Activated CD8-positive, alpha-beta memory T cell treated with anti-CD3 and anti-CD28 coated beads, Interleukin-2, amount 50 U/mL, for 1 hour (primary cell): ENCODE data around the gene CHDH.

Experiments used
- DNase-seq: peaks from one replicate; pipeline ENCODE4 v3.0.0-alpha.2; 2020; ENCODE audit errors: extremely low read depth

Gene CHDH

DNA sequence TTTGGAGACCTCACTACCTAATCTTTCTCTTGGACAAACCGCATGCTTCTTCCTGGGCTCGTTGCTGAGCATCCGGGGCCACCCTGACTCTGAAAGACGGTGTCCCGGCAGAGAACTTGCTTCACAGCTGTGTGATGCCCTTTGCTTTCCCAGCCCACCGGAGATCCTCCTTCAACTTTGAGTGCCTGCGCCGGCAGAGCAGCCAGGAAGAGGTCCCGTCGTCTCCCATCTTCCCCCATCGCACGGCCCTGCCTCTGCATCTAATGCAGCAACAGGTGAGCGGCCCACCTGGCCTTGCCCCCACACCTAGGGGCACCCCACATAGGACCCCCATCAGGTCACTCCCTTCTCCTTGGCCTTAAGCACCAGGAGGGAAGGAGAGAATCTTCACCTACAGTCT lies 37.7 kb downstream of the CHDH start:
- DNase-seq: no peak

DNA sequence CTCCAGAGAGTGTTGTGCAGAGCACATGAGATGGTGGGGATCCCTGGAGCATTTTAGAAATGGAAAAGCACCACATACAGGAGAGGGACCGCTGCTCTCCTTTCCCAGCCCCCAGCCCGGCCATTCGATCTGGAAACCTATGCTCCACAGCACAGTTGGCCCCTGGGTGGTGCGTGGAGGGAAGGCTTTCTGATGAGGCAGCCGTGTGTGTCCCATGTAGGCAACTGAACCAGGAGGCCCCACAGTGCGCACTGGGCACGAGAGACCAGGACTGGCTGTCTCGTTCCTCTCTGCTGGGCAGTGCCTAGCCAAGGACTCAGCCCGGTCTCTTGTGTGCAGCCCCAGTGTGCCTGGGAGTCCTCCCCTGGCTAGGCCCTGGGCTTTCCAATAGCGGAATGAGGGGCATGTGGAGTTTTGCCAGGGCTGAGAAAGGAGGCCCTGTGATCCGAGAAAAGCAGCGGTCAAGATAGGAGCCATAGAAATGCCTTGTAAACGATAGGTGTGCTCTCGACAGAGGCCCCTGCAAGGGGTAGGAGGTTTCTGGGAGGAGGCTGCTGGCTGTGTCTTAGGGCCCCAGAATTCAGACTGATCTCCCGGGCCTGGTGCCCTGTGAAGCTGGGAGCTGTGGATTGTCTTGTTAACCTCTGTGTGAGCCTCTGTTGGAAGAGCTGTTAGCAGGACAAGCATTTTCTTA lies 39.0 kb downstream of the CHDH start:
- DNase-seq: no peak

DNA sequence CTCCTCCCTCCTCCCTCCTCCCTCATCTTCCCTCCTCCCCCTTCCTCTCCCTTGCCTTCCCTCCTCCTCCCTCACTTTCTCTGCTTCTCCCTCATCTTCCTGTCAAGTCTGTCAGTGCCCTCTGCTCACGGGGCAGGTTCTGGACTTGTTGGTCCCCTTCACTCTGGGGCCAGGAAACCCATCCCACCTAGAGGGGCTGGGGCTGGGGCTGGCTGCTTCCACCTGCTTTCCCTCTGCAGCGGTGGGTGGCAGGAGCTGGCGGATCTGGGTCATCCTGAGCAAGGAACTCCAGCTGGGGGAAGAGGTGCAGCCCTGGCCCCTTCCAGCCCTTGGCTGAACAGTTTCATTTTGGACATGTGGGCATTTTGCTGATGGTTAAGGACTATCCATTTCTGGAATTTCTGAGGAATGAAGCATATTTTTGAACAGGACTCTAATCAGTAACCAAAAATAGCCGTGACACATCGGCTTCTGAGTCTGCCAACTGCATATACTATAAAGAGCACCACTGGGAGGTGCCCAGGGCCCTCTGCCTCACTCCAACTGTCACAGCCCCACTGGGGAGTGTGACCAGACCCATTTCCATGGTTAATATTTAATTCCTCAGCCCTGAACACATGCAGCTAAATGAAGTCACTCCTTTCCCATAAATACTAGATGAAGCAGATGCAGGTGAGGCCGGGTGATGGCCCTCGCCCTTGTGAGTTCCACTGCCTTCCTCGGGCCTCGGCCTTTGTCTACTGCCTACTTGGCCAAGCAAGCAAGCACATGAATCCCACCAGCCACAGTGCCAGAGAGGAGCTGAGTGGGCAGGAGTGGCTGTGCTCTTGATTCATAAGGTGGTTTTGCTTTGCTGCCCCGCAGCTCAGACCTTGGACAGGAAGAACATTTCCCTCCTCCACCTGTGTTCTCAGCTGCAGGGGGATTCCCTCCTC lies 39.8 kb downstream of the CHDH start:
- no peak for DNase-seq

DNA sequence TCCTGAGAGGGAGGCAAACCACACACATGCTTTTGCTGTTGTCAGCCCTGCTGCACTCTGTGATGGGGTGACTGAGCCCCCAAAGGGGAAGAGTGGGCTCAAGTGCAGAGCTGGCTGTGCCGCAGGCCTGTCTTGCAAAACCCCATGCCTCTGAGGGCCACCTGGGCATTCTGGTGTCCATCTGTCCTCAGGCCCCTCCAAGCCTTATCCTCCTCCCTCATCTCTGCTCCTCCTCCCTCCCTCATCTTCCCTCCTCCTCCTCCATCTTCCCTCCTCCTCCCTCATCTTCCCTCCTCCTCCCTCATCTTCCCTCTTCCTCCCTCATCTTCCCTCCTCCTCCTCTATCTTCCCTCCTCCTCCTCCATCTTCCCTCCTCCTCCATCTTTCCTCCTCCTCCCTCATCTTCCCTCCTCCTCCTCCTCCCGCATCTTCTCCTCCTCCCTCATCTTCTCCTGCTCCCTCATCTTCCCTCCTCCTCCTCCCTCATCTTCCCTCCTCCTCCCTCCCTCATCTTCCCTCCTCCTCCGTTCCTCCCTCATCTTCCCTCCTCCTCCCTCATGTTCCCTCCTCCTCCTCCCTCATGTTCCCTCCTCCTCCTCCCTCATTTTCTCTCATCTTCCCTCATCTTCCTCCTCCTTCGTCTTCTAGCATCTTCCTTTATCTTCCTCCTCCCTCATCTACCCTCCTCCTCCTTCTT lies 40.6 kb downstream of the CHDH start:
- DNase-seq: no peak

DNA sequence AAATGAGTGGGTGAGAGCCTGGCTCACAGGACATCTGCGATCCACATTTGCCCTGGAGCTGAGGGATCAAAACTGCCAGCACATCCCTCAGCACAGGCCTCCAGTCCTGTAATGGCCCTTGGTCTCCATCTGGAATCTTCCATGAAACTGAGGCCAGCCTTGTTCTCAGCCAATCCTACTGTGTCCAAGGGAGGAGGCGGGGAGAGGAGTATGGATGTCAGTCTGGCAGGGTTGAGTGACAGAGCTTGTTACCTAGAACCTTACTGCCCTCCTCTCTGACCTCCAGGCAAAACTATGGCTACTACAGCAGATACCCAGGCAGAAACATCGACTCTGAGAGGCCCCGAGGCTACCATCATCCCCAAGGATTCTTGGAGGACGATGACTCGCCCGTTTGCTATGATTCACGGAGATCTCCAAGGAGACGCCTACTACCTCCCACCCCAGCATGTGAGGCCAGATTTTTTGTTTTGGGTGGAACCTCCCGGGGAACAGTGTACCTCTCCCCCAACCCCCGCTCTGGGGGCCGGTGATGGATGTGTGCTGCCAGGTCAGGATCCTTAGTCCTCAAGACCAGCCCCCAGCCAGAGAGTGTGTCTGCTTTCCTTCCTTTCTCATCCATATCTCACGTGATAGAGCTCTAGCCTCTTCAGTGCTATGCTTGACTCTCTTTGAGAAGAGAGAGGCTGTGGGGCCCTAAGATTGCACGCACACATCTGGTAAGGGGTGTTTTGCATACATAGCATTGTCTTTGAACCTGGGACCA lies 41.3 kb downstream of the CHDH start:
- no peak for DNase-seq

DNA sequence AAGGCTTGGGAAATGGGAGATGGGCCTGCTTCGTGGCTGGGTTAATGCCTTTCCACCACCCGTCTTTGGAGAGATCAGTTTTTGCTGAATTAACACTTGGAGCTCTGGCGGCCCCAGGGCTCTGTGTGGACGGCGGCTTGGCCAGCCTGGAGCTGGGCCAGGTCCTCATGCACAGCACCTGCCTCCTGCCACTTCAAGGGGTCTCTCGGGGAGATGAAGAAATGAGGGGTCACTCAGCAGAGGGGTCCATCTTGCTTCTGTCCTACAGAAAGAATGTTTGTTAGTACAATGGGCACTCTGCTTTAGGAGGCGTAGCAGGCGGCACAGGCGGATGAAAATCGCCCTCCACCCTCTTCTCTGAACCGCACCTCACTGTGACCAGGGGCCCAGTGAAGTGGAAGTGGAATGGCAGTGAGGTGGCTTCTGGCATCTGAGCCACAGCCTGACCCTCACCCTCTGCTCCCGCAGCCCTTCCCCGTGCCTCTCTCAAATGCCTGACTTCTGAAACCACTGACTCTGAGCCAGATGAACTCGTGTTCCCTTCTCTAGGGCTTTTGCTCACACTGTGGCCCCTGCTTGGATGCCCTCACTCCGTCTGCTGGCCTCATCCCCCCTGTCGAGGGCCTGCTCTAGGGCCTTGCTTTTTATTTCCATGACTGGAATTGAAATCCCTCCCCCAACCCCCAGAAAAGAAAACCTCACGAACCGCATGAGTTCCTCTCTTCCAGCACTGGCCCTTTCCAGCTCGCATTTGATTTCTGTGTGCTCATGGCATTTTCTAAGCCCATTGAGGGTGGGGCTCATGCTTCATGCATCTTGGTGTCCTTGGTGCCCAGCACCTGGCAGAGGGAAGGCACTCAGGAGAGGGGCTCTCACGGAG lies 42.2 kb downstream of the CHDH start:
- no peak for DNase-seq

DNA sequence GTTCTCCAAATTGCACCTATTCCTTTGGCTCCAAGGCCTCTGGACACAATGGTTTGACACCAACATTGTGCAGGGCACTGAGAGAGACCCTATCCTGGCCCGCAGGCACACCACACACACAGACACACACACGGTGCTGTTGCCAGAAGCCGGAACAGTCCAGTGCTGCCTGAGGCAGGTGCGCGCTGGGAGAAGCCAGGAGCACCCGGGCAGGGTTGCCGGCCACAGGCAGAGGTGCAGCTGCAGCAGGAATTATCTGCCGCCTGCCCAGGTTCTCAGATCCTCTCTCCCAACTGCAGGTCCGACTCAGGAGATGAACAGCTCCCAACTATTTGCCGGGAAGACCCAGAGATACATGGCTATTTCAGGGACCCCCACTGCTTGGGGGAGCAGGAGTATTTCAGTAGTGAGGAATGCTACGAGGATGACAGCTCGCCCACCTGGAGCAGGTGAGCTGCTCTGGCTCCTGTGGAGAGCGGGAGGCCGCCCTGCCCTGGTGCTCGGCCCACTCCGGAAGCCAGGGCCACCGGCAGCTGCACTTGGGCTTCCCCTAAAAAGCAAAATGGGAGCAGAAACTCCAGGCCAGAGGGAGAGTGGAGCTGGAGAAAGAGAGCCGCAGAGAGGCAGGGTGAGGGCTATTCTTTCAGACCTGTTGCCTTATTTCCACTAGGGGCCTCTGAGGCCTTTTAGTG lies 42.9 kb downstream of the CHDH start:
- no peak for DNase-seq

DNA sequence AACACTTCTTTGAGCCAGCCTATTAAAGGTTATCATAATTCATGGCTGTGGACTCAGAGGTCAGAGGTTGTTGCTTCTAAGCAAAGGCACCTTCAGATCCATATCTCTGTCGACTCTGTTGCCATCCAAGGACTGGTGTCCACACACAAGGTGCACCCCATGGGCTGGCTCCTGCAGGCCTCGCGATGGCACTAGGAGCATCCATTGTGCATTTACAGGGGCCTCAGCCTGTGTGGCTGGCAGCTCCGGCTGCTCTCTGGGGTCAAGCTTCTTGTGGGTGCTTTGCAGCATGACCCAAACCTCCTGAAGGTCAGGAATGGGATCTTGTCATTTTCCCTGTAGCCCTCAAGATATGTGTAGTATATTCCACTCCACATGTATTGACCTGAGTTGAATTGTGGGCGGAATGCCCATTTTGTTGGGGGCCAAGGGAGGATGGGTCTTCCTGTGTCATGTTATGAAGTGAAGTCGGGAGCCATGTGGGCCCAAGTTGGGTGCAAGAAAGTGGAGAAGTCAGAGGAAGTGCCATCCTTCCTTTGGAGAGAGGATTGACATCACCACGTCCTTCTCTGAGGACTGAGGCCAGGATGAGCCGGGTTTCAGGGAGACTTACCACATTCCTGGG lies 43.9 kb downstream of the CHDH start:
- DNase-seq: no peak

DNA sequence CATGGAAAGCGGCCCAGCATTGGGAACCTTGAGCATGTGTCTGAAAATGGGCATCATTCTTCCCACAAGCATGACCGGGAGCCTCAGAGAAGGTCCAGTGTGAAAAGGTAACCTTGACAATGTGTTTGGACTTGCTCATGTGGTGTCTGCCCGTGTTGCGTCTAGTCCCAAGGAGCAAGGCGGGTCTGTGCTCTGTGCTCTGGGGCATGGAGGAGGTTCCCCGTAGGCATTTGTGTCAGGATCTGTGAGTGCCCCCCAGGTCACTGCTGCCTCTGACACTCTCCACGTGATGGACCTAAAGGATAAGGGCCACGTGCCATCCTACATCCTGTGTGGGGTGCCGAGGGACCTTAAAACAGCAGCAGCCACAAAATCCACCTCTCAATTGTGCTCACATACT lies 44.9 kb downstream of the CHDH start:
- no peak for DNase-seq

DNA sequence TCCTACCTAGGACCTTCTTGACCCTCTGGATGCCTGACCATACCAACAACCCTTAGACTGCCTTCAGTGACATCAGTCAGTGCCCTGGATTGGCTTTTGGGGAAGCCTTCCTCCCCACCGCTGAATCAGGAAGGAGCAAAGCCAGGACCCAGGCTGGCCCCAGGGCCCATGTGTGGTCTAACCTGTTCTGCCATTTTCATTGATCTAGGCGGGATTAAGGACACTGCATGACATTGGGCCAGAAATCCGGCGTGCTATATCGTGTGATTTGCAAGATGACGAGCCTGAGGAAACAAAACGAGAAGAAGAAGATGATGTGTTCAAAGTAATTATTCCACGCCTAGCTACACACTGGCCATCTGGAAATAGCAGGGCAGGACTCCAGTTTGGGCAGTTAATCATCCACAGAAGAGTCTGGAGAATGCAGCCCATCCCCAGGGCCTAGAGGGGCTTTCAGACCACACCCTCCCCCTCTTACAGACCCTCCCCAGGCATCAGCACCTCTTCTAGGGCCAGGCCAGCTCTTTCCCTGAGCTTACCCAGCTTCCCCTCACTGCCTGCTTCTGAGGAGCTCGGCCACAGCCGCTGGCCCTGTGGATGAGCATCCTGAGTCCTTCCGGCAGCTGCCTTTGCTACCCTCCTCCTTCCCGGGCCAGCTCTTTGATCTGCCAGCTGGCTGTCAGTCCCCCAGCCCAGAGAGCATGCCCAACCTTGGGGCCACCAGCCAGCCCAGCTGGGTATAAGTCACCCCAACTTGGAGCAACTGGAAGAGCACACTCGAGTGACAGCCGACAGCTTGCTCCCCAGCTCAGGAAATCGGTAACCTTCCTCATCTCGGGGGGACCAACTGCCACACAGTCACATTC lies 45.9 kb downstream of the CHDH start:
- no peak for DNase-seq

DNA sequence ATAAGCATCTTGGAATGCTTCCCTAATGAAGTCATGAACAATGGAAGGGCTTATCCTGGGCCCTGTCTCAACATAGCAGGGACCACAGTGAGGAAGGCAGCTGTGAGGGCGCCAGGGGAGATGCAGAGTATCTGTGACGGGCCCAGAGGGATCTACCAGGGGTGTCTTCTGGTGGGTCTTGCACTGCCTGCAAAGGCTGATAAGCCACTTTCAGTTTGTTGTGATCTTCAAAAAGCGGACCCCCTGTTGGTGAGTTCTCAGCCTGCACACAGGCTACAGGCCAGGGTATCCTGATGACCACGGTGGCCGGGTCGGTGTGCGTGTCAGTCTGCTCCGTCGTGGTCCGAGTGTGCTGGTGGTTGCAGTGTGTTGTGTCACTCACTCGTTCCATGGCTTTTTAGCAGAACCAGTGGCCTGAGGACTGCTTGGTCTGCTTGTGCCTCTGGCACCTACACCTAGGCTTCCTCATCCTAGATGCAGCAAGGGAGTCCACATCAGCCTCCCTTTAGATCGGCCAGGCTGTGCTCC lies 46.8 kb downstream of the CHDH start:
- DNase-seq: no peak

DNA sequence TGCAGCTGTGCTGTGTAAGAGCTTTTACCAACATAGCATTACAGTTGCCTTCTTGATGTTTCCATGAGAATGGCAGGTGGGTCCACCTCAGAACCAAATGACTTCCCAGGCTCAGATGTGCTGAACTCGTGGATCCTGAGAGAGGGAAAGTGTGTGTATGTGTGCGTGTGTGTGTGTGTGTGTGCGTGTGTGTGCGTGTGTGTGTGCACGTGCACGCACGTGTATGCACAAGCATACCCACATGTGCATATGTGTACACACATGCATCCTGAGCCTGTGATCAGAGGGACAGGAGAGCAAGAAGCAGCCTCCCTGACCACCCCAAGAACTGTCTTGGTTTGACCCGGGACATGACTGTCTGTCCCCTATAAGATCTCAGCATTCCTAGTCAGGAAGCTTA lies 48.1 kb downstream of the CHDH start:
- no peak for DNase-seq

DNA sequence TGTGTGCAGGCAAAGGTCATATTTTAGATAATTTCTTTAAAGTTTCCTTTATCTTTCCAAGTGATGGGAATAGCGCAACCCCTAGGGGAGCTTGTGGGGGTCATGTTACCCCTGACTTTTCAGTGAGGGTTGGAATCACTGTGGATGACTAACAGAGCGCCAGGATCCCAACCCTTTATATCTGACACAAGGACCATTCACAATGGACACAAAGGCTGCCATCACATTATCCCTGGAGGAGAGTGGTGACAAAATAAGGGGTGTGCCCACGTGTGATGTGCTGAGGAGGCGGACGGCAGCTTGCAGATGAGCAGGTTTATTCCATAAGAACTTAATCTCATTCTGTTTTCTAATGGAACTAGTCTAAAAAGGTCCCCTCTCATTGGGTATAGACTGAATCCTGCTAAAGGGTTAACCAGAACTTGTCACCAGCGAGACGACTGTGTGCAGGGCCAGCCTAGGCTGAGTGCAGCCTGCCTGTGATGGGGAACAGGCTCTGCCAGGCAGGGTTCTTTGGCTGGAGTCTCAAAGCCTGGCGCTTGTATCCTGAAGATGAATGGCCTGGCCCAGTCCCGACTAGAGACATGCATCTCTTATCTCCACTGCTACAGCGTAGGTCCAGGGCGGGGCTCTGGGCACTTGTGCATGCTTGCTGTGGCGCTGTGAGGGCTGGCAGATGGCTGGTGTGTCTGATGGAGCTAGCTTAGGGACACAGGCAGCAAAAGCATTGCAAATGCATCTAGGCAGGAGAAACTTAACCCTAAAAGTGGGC lies 50.2 kb downstream of the CHDH start:
- DNase-seq: no peak

DNA sequence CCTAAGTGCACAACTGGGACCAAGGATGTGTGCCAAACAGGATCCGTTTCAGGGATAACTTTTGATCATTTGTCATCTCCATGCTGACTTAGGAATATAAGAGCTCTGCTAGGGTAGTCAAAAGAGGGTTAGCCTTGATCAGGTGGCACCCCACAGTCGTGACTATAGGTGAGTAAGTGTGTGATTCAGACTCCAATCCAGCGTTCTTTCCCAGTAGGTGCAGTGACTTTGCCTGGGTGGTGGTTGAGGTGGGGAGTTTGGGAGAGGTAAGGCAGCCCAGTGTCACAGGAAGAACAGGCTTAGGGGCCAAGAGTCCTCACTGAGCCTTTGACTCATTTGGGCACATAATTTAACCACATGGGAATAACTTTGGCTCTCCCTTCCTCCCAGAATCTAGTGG lies 51.0 kb downstream of the CHDH start:
- no peak for DNase-seq

DNA sequence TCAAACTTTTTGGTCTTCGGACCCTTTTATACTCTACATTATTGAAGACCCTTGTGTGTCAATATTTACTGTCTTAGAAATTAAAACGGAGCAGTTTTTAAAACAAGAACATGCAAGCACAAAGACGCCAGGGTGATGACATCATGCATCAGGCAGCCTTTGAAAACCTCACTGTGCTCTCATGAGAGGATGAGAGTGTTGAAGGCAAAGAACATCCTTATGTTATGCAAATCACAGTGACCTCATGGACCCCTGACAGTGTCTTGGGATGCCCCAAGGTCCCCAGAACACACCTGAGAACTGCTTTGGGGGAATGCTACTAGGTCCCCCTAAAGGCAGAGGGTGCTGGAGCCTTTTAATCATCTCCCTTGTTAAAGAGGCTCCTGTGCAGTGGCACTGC lies 51.6 kb downstream of the CHDH start:
- DNase-seq: no peak

DNA sequence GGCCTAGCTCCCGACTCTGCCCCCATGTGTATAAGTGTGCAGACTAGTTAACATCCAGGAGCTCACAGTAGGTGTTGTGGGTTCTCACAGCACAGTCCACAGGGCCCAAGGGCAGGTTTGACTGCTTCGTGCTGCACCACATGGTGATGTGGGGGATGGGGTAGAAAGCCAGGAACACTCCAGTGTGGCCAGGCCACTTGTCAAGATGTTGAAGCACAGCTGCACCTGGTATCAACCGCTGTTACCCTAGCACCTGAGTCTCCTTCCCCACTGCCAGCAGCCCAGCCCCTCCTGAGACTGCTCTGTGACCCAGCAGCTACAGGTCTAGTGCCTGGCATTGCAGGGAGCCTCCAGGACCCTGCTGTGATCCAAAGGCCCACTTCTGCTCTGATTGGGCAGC lies 53.4 kb downstream of the CHDH start:
- DNase-seq: no peak

DNA sequence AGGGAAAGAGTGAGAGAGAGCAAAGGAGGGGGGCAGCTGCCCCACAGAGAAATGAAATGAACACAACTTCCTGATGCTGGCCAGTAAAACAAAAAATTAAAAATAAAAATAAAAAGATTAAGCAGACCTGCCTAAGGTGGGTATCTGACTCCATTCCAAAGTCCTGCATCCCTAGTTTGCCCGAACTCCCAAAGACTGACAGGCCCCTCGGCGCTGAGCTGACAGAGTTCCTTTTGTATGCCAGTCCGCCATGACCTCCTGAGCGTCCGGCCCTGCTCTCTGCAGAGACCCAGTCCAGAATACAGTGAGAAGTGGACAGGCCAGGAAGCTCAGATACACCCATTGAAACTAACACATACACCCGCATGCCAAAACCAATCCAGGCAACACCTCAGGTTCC lies 54.9 kb downstream of the CHDH start:
- DNase-seq: no peak

DNA sequence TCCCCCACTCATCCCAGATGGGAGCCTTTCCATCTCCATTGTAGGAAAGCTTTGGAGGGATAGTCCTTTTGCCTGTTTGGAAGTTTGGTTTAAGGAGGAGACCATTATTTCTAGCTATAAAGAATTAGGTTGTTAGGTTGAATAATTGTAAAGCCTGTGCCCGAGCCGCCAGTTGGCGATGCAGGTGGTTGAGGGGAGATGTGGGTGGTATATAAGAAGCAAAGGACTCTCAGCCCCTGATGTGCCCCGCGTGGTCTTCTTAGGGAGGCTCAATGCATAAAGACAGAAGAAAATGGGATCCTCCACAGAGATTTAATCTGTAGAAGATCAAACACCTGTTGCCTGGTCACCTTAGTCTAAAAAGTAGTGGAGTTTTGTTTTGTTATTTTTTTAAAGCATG lies 55.7 kb downstream of the CHDH start:
- DNase-seq: no peak
